HCT116 (cell line): ENCODE measurements around the gene CARMIL1.

ENCODE experiments used
- CTCF ChIP-seq, 3 experiments: fragments of 200-600 bp in 1 of 3; sonication (generic) in 1 of 3; IDR thresholded peaks in 2 of 3; conservative IDR thresholded peaks in 1 of 3; 2 replicates each; pipeline ENCODE4 v1.5.1; 2012 to 2017; ENCODE audit warnings: low read depth in 2 of 3, low read length in 2 of 3, antibody characterized with exemption in 1 of 3, borderline replicate concordance in 1 of 3, control low read depth in 1 of 3, mild to moderate bottlenecking in 1 of 3, mixed read lengths in 1 of 3, mixed run types in 1 of 3, moderate library complexity in 1 of 3; ENCODE audit not compliant: insufficient read depth in 1 of 3
- EZH2 ChIP-seq: fragments of 200-600 bp; sonication (generic); IDR thresholded peaks from 2 replicates; pipeline ENCODE4 v1.6.1; 2017; ENCODE audit warnings: antibody characterized with exemption, mixed run types
- EZH2phosphoT487 ChIP-seq: fragments of 200-600 bp; IDR thresholded peaks from 2 replicates; pipeline ENCODE4 v1.6.1; 2018; ENCODE audit warnings: antibody characterized with exemption, borderline replicate concordance
- MAX ChIP-seq: IDR thresholded peaks from 2 replicates; pipeline ENCODE4 v1.6.1; 2012
- POLR2A ChIP-seq: IDR thresholded peaks from 2 replicates; pipeline ENCODE4 v1.7.0; 2011; ENCODE audit warnings: borderline replicate concordance; ENCODE audit not compliant: insufficient read depth, insufficient read length; ENCODE audit errors: extremely low read depth
- RAD21 ChIP-seq: IDR thresholded peaks from 2 replicates; pipeline ENCODE4 v1.6.1; 2012; ENCODE audit warnings: low read depth, mild to moderate bottlenecking
- REST ChIP-seq: IDR thresholded peaks from 2 replicates; pipeline ENCODE4 v1.6.1; 2012; ENCODE audit warnings: low read depth
- SIN3A ChIP-seq: IDR thresholded peaks from 2 replicates; pipeline ENCODE4 v1.6.1; 2012; ENCODE audit warnings: low read depth
- YY1 ChIP-seq: IDR thresholded peaks from 2 replicates; pipeline ENCODE4 v1.6.1; 2011; ENCODE audit warnings: low read length, low read depth, moderate library complexity, mild to moderate bottlenecking; ENCODE audit not compliant: insufficient replicate concordance; ENCODE audit errors: extremely low read depth

- TF ChIP-seq CTCF (IDR thresholded peaks at IDR 0.05 in 2 of 3, conservative IDR thresholded peaks at IDR 0.05 in 1 of 3; ENCODE audit: borderline replicate concordance in 1 of 3, insufficient read depth in 1 of 3, low read depth in 2 of 3, low read length in 2 of 3) (no peak), EZH2phosphoT487 (no peak), MAX (no peak), POLR2A (no peak), REST (no peak), SIN3A (no peak), RAD21 (no peak), YY1 (no peak), EZH2 (no peak)
Measured at GRCh38 chr6:25360621-25361020, 81.4 kb downstream of the CARMIL1 start.
